Tibial nerve (tissue), 4 donors: Measurements from ENCODE around the gene LRRC41.

Experiments
- EP300 ChIP-seq, 2 donors: sonication (generic); formaldehyde crosslinking; IDR thresholded peaks; one replicate each; pipeline ENCODE4 v1.6.1; 2017; ENCODE audit warnings: antibody characterized with exemption in 2 of 2, mild to moderate bottlenecking in 1 of 2
- POLR2A ChIP-seq, 2 donors: fragments of 450-650 bp; IDR thresholded peaks; one replicate each; pipeline ENCODE4 v1.6.1; 2017; ENCODE audit warnings: antibody characterized with exemption in 2 of 2, mild to moderate bottlenecking in 2 of 2, moderate library complexity in 2 of 2
- TF ChIP-seq, protein P1 (sequence below), 5 experiments: fragments of 200-600 bp in 3 of 5; fragments of 450-650 bp in 2 of 5; sonication (generic) in 3 of 5; IDR thresholded peaks; one replicate each; pipeline ENCODE4 v1.5.1; 2016 to 2019; ENCODE audit warnings: antibody characterized with exemption in 5 of 5, mild to moderate bottlenecking in 3 of 5, moderate library complexity in 2 of 5

DNA sequence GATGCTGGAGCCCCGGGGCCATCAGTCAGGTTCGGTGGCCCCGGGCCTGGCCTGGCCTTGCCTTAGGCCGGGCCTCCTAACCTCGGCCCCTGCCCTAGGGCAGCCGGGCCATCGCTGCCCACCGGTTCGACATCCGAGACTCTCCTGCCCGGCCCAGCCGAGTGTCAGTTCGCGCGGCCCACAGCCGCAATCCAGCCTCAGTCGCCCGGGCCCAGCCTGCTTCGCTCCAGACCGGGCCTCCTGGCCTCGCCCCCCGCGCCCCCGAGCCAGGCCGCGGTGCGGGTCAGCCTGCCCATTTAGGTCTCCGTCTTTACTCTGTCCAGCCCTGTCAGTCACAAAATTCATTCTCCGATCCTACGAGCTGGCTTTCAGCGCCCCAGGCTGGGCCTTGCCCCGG, 777 bp downstream of the LRRC41 start:
- TF ChIP-seq, protein P1, sequence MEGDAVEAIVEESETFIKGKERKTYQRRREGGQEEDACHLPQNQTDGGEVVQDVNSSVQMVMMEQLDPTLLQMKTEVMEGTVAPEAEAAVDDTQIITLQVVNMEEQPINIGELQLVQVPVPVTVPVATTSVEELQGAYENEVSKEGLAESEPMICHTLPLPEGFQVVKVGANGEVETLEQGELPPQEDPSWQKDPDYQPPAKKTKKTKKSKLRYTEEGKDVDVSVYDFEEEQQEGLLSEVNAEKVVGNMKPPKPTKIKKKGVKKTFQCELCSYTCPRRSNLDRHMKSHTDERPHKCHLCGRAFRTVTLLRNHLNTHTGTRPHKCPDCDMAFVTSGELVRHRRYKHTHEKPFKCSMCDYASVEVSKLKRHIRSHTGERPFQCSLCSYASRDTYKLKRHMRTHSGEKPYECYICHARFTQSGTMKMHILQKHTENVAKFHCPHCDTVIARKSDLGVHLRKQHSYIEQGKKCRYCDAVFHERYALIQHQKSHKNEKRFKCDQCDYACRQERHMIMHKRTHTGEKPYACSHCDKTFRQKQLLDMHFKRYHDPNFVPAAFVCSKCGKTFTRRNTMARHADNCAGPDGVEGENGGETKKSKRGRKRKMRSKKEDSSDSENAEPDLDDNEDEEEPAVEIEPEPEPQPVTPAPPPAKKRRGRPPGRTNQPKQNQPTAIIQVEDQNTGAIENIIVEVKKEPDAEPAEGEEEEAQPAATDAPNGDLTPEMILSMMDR (IDR thresholded peaks at IDR 0.05), result no peak
- no peak for TF ChIP-seq EP300 (IDR thresholded peaks at IDR 0.05)
- no peak for TF ChIP-seq POLR2A (IDR thresholded peaks at IDR 0.05)
